ENCODE measurements around the gene ULBP1.
"Not testable (repeated sequence)": the region's sequence is repeated elsewhere in the genome, so short reads cannot be mapped to it uniquely, and the experiment has no call there.

The ULBP1 gene, protein sequence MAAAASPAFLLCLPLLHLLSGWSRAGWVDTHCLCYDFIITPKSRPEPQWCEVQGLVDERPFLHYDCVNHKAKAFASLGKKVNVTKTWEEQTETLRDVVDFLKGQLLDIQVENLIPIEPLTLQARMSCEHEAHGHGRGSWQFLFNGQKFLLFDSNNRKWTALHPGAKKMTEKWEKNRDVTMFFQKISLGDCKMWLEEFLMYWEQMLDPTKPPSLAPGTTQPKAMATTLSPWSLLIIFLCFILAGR

DNA sequence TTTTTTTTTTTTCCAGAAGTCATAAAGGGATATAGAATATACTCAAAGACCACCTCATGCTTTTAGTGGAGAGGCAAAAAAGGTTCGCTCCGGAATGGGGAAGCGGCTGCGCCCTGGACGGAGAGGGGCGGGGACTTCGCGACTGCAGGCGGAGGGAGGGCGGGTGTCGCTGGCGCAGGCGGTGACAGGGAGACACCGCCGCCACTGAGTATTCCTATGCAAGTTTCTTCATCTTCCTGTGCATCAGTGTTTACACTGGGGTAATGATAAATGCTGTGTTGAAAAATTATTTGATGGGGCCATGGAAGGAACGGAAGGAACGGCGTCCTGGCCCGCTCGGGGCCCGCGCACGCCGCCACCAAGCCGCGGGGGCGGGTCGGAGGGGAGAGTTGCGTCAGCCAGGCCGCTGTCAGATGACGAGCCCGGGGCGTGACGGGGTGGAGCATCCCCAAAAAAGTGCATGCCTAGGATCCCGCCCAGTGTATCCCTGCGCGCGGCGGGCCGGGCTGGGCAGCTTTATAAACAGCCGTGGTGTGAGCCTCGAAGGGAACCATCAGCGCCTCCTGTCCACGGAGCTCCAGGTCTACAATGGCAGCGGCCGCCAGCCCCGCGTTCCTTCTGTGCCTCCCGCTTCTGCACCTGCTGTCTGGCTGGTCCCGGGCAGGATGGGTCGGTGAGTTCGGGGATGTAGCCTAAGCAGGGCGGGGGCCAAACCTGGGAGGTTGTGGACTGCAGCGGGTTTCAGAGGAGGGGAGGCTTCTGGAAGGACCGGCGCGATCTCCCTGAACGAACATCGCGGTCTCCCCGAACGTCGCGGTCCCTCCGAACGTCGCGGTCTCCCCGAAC is at the start of gene ULBP1:
ULBP1 (plus strand) TSS at position 482 of the 846 bp plus-strand sequence; CDS start at position 589, 107 bp downstream.
- peak; percentile 77 for DNase-seq

DNA sequence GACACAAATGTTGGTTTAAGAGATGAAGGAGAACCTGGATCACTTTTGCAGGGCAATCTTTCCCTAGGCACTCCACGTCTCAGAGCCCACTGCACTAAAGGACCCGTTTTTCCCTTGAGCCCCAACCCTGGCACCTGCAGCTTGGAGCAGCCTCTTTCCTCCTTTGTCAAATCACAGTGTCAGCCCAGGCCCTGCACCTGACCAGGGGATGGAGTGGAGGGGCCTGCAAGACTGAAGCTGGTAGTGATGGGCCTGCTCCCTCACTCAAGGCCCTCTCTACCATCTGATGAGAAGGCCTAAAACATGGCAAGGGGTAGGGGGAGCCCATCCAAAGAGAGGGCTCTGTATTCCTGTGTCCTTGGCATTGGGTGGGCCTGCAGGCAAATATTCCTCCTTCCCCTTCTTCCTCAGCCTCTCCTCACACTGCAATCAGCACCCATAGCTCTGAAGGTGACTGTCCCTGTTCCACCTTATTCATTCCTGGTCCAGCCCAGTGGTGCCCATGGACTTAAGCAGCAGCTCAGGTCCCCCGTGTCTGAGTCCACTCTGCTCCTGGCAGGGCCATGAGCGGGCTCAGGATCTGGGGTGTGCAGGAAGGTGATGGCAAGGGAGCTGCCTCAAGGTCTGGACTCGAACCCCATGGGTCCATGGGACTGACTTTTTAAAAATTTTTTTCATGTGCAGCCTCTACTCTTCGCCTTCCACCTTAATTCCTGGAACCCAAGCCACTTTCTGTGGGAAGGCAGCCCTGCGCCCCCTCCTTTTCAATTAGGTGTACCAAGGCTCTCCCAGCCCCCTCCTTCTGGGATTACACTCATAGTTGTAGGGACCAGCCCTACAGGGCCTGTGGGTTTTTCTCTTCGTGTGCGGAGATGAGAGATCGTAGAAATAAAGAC is 47.5 kb upstream of the ULBP1 start:
- DNase-seq: no peak

DNA sequence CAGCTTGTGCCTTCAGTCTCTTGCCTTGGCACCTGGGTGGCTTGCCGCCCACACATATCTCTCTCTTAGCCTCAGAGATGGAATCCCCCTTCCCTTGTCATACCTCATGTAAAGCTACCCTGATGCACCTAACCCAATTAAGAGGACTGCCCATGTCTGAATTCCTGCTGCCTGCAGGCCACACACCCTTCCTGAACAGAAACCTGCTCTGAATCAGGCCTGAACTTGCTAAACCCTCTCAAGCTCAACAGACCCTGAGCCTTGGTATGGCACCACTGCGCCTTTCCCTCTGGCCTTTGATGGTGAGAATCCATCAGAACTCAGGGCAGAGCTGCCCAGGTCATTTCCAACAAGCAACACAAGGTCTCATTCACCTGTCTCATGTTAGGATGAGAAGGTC is 46.1 kb upstream of the ULBP1 start:
- DNase-seq: no peak

DNA sequence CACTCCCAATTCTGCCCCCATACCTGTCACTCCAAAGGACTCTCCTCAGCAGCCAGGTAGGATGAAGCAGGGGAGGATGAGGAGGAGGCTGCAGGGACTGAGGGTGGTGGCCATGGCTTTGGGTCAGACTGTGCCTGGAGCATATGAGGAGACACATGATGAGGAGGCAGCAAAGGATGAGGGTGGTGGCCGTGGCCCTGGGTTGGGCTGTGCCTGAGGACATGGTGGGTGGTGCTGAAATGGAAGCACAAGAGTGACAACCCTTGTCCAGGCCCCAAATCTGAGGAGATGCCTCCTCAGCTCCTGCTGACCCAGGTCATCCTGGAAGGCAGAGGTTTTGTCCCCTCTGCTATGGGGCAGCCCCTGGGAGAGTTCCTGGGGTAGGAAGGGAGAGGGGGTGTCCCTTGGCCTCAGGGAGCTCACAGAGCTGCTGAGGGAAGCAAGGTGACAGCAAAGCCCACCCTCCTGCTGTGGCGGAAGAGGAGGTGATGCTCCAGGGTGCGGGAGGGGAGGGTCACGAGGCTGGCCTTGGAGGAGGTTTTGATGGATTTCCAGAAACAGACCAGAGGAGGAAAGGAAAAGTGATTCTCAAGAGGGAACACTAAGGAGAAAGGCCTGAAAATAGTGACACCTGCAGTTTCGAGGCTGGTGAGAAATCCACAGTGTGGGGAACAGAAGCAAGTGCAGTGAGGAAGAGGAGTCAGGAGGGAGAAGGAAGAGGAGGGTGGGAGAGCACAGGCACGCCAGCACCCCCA is 45.4 kb upstream of the ULBP1 start:
- DNase-seq: no peak

DNA sequence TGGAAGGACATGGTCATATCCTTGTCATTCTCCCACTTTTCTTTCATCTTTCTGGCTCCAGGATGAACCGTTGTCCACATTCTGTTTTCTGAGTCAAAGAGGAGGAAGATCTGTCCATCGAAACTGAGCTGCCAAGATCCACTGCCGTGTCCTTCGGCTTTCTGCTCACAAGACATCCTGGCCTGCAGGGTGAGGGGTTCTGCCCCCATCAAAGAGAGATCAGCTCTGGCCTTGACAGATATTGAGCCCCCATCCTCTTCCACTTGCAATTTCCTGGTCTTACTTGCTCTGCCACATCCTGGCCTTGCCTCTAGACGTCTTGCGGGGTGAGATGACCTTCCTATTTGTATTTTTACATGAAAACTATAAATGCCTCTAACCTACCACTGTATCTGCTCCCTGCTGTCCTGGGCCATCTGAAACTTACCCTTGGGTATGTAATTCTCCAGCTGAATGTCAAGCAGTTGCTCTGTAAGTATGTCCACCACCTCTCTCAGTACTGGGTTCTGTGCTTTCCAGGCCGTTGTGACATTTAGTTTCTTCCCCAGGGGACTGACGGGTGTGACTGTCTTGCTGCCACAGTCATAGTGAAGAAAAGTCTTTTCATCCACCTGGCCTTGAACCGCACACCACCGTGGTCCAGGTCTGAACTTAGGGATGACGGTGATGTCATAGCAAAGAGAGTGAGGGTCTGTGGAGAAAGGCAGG is 44.5 kb upstream of the ULBP1 start:
- DNase-seq: not testable (repeated sequence)

DNA sequence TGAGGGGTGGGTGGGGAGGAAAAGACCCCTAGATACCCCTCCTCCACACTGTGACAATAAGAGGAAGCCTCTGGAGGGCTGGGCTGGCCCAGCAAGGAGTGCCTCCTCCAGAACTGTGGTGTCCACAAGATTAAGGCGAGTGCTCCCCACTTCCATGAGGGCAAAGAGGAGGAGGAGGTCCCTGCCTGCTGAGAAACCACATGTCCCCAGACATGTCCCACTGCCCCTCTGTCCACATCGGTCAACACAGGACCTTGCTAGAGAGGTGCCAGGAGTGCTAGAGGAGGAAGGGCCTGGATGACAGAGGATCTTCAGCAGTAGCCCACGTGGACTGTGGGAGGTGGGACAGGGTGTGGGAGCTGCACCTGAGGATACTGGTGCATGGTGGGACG is 43.9 kb upstream of the ULBP1 start:
- no peak for DNase-seq

DNA sequence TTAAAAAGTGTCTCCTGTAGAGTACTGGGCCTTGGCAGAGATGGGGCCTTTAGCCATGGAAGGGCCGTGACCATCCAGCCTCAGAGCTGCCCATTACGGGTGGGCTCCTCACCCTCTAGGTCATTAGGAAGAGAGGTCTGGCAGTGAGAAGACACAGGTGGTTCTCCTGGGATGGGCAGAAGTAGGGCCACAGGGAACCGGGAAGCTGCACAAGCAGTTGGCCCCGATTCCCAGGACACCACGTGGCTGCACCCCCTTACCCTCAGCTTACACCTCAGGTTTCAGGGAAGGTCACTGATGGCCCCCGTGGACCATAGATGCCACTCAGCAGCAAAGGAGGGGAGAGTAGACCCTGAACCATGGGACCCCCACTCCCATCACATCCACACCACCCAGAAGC is 42.4 kb upstream of the ULBP1 start:
- no peak for DNase-seq

DNA sequence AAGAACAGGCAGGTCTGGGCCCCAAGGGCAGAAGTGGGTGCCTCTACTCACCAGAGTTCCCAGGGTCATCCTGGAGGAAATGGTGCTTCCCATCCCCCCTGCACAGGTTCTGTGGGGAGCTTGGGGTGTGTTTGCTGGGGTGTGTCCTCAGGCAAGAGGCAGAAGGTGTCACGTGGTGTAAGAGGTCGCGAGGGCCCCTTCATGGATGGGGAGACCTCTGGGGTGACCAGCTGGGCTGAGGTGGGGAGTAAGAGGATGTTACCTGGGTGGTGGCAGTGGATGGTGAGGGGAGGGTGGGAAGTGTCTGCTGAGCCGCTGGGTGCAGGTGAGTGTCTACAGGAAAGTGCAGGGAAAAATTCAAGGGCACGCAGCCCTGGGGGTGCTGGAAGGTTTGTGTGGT is 41.7 kb upstream of the ULBP1 start:
- DNase-seq: not testable (repeated sequence)

DNA sequence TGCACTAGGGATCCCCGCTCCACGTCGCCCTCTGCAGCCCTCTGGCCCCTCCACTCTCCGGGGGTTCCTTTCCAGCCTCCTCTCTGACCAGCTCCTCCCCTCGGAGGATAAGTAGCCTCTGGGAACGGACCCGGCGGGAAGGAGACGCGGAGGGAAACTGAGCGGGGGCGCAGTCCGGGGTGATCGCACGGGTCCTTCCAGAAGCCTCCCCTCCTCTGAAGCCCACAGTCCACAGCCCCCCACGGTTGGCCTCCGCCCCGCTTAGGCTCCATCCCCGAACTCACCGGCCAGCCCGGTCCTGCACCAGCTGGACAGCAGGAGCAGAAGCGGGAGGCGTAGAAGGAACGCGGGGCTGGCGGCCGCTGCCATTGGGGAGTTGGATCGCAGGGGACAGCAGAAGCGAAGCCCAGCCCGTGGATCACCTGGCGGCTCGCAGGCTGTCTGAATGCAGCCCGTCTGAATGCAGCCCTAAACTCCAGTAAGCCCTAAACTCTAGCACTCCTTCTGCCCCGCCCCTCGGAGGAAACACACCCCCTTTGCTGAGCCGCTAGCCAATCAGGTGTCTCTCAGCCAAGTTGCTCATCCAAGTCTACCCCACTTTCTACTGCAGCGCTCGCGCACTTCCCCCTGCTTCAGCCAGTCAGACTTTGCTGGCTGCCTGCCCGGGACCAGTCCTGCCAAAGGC is 41.0 kb upstream of the ULBP1 start, which contains the start of gene RAET1G:
RAET1G (minus strand) TSS at position 480 of the 685 bp plus-strand sequence; CDS start at position 369, 111 bp downstream.
- peak; percentile 89 for DNase-seq

DNA sequence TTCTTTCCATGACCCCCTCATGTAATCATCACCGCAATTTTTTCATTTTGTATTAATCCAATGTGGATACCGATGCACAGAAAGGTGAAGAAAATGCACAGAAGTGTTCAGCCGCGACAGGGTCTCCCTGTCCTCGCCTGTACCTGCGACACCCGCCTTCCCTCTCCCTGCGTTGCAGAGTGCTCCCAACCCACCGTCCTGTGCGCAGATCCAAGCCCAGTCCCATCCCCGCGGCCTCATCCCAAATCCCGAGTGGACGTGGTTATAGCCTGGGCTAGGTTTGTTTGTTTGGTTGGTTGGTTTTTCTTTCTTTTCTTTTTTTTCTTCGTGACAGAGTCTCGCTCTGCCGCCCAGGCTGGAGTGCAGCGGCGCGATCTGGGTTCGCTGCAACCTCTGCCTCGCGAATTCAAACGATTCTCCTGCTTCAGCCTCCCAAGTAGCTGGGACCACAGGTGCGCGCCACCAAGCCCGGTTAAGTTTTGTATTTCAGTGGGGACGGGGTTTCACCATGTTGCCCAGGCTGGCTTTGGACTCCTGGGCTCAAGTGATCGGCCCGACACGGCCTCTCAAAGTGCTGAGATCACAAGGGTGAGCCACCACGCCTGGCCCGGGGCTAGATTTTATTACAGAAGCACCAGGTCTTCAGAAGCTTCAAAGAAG is 40.3 kb upstream of the ULBP1 start:
- DNase-seq: no peak

DNA sequence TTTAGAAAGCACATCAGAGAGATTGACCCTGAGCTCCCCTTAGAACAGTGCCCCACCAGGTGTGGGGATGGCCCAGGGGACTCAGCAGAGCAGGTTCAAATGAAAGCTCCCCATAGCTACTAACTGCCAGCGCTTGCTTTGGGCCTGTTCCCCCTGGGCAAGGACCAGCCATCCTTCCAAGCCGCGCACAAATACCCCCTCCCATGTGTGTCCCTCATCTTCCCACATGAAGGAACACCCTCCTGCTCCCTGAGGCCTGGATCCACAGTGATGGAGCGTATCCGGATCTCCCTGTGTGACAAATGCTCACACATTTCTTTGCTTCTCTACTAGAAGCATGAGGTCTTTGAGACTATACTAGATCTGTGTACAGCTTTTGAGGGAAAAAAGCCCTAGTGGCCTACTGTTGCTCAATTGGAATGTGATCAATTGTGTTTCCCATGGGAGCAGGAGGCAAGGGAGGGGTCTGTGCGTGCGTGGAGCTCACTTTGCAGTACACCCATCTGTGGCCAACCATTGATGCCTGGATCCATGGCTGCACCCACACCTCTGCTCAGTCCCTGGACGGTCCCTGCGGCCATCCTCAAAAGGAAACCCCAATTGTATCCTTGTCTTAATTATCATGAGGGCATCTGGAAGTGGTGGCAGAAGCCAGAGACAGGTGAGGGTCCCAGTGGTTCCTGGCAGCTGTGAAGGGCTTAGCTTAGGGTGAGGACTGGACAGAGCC is 39.4 kb upstream of the ULBP1 start:
- DNase-seq: no peak

DNA sequence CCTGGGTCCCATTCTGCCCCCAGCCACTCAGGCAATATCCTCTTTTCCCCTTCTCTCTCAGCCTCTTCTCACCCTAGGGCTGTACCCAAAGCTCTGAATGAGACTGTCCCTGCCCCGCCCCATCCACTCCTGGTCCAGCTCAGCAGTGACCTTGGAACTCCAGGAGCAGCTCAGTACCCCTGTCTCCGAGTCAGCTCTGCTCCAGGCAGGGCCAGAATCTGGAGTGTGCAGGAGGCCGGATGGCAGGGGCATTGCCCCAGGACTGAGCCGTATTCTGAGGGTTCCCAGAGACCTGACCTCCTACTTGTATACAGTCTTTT is 38.9 kb upstream of the ULBP1 start:
- no peak for DNase-seq

DNA sequence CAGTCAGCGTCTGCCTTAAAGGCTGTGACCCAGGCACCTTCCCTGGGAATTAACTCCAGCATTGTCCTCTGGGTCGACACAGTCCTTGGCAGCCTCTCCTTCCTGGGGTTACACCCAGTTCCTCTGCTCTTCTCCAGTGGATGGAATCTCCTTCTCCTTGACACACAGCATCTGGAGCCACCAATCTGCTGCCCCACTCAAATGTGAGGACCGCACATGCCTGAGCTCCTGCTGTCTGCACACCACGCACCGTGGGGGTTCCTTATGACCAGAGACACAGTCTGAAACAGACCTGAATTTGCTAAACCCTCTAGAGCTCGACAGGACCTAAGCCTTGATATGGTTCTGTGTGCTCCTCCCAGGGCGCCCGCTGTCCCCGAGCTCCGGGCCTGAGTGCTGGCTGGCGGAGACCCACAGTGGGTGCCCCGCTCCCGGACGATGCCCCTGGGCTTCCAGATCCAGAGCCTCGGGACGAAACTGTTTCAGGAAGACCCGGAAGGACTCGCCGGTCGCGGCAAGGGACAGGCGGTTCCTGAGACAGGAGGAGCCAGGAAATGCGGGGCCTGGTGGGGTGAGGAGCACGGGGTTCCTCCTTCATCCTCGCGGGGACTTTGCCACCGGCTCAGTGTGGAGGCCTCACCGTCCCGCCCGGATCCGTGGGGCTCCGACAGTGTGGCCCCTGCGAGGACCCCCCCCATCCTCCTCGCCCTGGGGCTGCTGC is 38.3 kb upstream of the ULBP1 start:
- DNase-seq: no peak

DNA sequence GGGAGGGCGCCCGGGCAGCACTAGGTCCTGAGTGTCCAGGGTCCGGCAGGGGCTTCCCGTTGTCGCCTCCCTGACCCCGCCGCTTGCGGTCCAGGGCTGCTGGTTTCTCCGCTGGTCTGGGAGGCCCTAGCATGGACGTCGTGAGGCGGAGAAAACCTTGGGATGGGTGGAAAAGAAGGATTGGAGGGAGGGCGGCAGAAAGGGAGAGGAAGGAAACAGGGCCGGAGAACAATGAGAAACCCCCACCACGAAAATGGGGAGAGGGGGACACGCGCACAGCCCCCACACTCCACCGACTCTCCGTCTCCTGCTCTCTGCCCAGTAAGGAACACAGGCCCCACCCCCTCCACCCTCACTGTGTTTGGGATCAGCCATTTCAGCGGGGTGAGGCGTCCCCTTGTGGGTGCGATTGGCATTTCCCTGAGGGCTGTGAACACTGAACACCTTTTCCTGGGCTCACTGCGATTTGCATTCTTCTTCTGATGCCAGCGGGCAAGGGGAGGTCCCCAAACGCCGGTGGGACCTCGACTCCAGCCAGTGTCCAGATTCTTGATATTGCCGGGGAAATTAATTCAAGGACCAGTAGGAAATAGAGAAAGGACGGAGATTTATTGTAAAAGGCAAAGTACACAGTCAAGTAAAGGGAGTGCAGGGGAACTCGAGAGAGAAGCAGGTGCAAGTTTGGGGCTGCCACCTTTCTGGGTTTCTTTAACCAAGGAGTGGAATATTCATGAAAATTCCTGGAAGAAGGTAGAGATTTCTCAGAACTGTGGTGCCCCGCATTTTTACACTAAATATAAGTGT is 37.6 kb upstream of the ULBP1 start:
- peak; percentile 29 for DNase-seq

DNA sequence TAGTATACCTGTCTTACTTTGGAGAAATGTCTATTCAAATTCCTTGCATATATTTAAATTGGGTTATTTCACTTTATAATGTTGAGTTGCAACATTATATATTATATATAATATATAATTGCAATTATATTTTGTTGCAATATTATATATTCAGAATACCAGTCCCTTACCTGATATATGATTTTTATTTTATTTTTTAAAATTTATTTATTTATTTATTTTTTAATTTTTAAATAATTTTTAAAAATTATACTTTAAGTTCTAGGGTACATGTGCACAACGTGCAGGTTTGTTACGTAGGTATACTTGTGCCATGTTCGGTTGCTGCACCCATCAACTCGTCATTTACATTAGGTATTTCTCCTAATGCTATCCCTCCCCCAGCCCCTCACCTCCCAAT is 36.7 kb upstream of the ULBP1 start:
- not testable (repeated sequence) for DNase-seq

DNA sequence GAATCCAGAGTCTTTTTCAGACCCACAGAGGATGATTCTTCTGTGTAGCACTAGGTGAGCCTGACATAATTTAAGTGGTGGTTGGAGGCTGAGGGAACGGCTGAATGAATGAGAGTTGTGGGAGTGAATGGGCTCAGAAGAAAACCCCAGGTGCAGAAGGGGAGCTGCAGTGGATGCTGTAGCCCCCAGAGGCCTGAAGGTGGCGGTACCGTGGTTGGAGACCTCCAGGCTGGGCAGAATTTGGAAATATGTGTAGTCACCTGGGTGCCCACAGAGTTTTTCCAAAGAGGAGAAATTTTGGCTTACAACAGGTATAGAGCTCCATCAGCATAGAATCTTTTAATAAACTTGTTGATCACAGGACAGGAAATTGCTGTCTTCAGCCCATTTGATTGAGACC is 34.3 kb upstream of the ULBP1 start:
- DNase-seq: no peak

DNA sequence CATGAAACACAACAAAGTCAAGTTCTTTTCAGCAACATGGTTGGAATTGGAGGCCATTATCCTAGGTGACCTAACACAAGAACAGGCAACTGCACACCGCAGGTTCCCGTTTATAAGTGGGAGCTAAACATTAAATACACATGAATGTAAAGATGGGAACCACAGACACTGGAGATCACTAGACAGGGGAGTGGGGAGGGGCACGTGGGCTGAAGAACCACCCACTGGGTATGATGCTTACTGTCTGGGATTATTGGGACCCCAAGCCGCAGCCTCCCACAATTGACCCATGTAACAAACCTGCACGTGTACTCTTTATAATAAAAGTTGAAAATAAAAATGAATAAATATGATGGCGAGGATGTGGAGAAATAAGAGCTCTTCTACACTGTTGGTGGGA is 32.2 kb upstream of the ULBP1 start:
- no peak for DNase-seq

DNA sequence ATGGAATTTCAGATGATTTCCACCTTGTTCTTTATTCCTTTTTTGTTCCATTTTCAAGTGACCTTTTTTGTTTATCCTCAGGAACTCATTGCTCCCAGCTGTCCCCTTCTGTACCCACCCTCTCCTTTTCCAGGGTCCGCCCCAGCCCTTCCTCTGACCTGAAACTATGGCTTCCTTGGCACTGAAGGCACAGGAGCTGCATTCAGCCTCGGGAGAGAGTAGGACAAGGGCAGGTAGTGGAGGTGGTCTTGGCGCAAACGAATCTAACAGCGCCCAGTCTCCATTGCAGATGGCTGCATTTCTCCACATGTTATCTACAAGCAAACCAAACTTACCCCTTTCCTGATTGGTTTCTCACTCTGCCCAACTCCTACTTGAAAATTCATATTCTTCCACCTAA is 30.7 kb upstream of the ULBP1 start:
- DNase-seq: no peak

DNA sequence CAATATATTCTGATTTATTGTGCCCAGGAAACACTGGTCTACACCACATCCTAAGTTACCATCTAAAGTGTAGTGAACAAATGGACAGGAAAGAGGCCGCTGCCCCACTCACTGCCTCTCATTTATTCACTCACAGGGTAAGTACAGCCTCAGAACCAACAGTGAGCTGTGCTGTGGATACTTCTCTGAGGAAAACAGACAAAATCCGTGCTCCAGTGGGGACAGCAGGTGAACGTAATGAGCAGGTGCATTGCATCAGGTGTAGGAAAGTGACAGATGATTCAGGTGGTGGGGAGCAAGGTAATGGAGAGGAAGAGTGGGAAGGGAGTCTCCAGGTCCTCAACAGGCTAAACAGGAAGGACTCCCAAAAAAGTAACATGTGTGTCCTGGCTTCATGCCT is 30.3 kb upstream of the ULBP1 start:
- no peak for DNase-seq
